ENCODE measurements around the gene VAV3. TPM values are rescaled to one million over a fixed set of nuclear protein-coding genes. Genes with fewer than 3 reads are reported as not detected.

The VAV3 gene
- total RNA-seq, 1 experiment from 2014 or later: not detected

DNA sequence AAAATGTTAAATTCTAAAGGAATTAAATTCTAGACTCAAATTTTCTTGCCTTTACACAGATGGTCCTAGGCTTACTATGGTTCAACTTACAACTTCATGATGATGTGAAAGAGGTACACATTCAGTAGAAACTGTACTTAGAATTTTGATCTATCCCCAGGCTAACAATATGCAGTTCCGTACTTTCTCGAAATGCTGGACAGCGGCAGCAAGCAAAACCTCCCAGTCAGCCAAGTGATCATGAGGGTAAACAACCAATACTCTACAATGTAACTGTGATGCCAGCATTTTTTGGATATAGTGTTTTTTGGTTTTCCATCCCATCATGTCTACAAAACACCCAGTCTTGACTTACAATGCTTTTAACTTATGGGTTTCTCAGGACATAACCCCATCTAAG, 25.7 kb downstream of the VAV3 start:
- Histone ChIP-seq H3K4me1 (replicated peaks) (peaks cover 10% of the 10 kb centered on the region), H3K36me3 (no peaks in the 10 kb centered on the region), H3K27me3 (replicated peaks) (peaks cover 8% of the 10 kb centered on the region), H3K9me3 (replicated peaks) (no peaks in the 10 kb centered on the region), H3K27ac (no peak overlapping the region), H3K4me3 (no peak overlapping the region)
- no peak for DNase-seq (ENCODE audit: low read depth in 1 of 2, low spot score in 2 of 2)

- Histone ChIP-seq H3K27ac (no peak overlapping the region), H3K27me3 (replicated peaks) (peaks cover 8% of the 10 kb centered on the region), H3K4me3 (no peak overlapping the region), H3K9me3 (replicated peaks) (no peaks in the 10 kb centered on the region), H3K4me1 (replicated peaks) (peaks cover 10% of the 10 kb centered on the region), H3K36me3 (no peaks in the 10 kb centered on the region)
- DNase-seq (ENCODE audit: low read depth in 1 of 2, low spot score in 2 of 2): peak; percentile 72 to 74
Observed at GRCh38 chr1:107936498-107937481, 28.2 kb downstream of the VAV3 start.

DNA sequence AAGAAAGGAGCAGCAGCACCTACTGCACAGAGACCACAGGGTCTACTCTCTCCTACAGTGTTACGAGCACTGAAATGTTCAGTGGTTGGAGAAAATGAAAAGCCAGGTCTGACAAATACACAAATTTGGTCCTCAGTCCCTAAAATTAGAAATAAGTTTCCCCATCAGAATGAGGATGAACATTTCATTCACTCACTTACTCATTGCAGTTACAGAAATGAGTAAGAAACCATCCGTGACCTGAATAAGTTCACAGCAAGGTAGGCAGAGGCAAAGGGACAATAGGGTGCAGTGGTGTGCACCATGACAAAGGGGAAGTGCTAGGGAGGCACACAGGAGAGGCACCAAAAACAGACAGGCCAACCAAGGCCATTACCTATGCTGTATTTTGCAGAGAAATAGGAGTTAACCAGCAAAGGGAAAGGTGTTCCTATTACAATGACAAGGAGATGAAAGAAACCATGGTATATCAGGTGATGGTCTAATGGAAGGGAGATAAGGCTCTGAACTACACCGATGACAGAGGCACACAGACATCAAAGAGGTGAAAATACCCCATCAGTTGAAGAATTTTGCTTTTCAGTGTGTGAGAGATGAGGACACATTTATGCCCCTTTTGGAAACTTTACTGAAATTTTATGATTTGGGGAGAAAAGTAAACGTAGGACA, 29.4 kb downstream of the VAV3 start:
- Histone ChIP-seq H3K9me3 (replicated peaks) (no peaks in the 10 kb centered on the region), H3K27me3 (replicated peaks) (peaks cover 5% of the 10 kb centered on the region; the same call in 1 of the 2 replicates), H3K36me3 (no peaks in the 10 kb centered on the region), H3K27ac (no peak overlapping the region), H3K4me1 (replicated peaks) (peaks cover 10% of the 10 kb centered on the region), H3K4me3 (no peak overlapping the region)
- no peak for DNase-seq (ENCODE audit: low read depth in 1 of 2, low spot score in 2 of 2)

DNA sequence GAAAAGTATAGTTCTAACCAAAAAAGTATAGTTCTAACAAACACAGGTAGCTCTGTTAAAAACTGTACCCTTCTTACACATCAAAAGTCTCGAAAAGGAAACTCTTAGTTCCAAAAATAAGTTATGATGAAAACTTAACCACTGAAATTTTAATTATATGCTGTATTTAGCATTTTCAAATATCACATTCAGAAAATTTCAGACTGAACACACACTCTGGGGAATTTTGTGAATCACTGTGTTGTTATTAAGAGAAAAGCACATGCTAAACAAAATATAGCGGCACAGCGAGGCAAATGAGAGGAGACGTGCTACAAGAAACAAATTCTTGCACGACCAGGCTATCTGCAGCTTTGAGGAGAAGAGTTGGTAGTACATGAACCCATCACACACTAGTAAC, 30.4 kb downstream of the VAV3 start:
- Histone ChIP-seq H3K27ac (no peak overlapping the region), H3K36me3 (no peaks in the 10 kb centered on the region), H3K4me3 (no peak overlapping the region), H3K27me3 (replicated peaks) (peaks cover 5% of the 10 kb centered on the region; the same call in 1 of the 2 replicates), H3K4me1 (replicated peaks) (peaks cover 10% of the 10 kb centered on the region), H3K9me3 (replicated peaks) (no peaks in the 10 kb centered on the region)
- no peak for DNase-seq (ENCODE audit: low read depth in 1 of 2, low spot score in 2 of 2)

- Histone ChIP-seq H3K36me3 (no peaks in the 10 kb centered on the region), H3K4me1 (replicated peaks) (peaks cover 10% of the 10 kb centered on the region), H3K4me3 (no peak overlapping the region), H3K9me3 (replicated peaks) (no peaks in the 10 kb centered on the region), H3K27ac (no peak overlapping the region), H3K27me3 (replicated peaks) (peaks cover 5% of the 10 kb centered on the region; the same call in 1 of the 2 replicates)
- DNase-seq (ENCODE audit: low read depth in 1 of 2, low spot score in 2 of 2): no peak
Observed at GRCh38 chr1:107933736-107934135, 31.2 kb downstream of the VAV3 start.

DNA sequence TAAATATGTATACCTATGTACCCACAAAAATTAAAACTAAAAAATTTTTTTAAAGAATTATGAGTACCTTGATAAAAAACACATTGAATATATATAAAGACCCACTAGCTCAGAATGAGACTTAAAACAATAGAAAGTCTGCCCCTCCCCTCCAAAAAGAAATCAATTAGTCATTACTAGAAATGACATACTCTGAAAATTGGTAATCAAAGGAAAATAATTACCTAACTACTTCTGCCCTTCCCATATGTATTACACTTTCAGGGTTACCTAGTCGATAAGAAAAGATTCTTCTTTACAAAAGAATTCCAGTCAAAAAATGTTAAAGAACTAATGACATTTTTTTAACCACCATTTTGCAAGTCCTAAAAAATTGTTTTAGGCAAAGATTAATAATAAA, 34.7 kb downstream of the VAV3 start:
- DNase-seq (ENCODE audit: low read depth in 1 of 2, low spot score in 2 of 2): no peak
- Histone ChIP-seq H3K4me3 (no peak overlapping the region), H3K9me3 (replicated peaks) (no peaks in the 10 kb centered on the region), H3K4me1 (replicated peaks) (no peaks in the 10 kb centered on the region), H3K36me3 (no peaks in the 10 kb centered on the region), H3K27me3 (replicated peaks) (0 out of 2 replicates have a peak, but pooled peaks cover 5% of the 10 kb centered on the region), H3K27ac (no peak overlapping the region)

DNA sequence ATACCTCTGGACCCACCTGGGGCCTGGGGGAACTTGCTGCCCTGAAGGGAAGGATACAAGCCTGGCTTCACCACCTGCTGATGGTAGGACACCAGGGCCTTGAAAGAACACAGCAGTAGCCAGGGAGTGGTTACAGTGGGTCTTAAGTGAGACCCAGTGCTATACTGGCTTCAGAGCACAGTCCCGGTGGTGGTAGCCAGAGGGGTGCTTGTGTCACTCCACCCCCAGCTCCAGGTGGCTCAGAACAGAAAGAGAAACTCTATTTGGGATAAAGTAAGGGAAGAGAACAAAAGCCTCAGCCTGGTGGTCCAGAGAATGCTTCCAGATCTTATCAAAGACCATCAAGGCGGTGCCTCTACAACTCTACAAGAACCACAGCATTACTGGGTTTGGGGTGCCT, 37.2 kb downstream of the VAV3 start:
- Histone ChIP-seq H3K27me3 (replicated peaks) (no peaks in the 10 kb centered on the region), H3K9me3 (replicated peaks) (no peaks in the 10 kb centered on the region), H3K4me1 (replicated peaks) (no peaks in the 10 kb centered on the region), H3K27ac (no peak overlapping the region), H3K4me3 (no peak overlapping the region), H3K36me3 (no peaks in the 10 kb centered on the region)
- no peak for DNase-seq (ENCODE audit: low read depth in 1 of 2, low spot score in 2 of 2)

DNA sequence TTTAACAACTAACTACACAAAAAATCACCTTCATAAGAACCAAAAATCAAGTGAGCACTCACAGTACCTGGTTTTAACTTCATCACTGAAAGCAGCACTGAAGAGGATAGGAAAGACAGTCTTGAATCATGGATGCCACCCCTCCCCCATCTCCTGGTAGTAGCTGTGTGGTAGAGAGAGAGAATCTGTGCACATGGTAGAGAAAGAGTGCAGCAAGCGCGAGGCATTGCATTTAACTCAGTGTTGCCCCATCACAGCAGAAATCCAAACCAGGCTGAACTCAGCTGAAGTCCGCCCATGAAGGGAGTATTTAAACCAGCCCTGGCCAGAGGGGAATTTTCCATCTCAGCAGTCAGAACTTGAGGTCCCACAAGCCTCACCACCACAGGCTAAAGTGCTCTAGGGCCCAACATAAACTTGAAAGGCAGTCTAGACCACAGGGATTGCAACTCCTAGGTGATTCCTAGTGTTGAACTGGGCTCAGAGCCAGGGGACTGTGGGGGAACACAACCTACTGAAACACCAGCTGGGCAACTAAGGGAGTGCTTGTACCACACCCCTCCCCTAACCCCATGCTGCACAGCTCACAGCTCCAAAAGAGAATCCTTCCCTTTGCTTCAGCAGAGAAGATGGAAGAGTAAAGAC, 38.4 kb downstream of the VAV3 start:
- Histone ChIP-seq H3K27me3 (replicated peaks) (no peaks in the 10 kb centered on the region), H3K9me3 (replicated peaks) (no peaks in the 10 kb centered on the region), H3K27ac (no peak overlapping the region), H3K4me3 (no peak overlapping the region), H3K36me3 (no peaks in the 10 kb centered on the region), H3K4me1 (replicated peaks) (no peaks in the 10 kb centered on the region)
- DNase-seq (ENCODE audit: low read depth in 1 of 2, low spot score in 2 of 2): no peak

GRCh38 chr1:107925565-107925964, 39.4 kb downstream of the VAV3 start:
- Histone ChIP-seq H3K9me3 (replicated peaks) (no peaks in the 10 kb centered on the region), H3K4me1 (replicated peaks) (no peaks in the 10 kb centered on the region), H3K27ac (no peak overlapping the region), H3K36me3 (no peaks in the 10 kb centered on the region), H3K4me3 (no peak overlapping the region), H3K27me3 (replicated peaks) (no peaks in the 10 kb centered on the region)
- no peak for DNase-seq (ENCODE audit: low read depth in 1 of 2, low spot score in 2 of 2)

DNA sequence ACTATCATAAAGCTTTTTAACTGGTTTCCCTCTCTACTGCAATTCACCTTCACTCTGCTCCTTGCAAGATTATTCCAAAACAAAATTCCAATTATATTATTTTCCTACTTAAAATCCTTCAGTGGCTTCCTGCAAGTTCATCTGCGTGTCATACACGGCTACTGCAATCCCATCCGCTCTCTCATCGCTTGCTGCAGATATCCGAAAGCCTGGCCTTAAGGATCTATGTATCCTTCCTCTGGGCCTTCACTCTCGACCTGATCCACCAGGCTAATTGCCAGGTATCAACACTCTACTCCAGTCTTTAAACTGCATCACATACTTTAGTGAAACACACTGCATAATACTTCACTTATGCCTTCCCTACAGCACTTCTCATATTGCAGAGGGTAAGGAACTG, 44.0 kb downstream of the VAV3 start:
- H3K4me1 ChIP-seq (replicated peaks): no peaks in the 10 kb centered on the region
- H3K27me3 ChIP-seq (replicated peaks): no peaks in the 10 kb centered on the region
- H3K9me3 ChIP-seq (replicated peaks): no peaks in the 10 kb centered on the region
- no peak for DNase-seq (ENCODE audit: low read depth in 1 of 2, low spot score in 2 of 2)
- H3K36me3 ChIP-seq: no peaks in the 10 kb centered on the region
- no peak overlapping the region for H3K27ac ChIP-seq
- H3K4me3 ChIP-seq: no peak overlapping the region

DNA sequence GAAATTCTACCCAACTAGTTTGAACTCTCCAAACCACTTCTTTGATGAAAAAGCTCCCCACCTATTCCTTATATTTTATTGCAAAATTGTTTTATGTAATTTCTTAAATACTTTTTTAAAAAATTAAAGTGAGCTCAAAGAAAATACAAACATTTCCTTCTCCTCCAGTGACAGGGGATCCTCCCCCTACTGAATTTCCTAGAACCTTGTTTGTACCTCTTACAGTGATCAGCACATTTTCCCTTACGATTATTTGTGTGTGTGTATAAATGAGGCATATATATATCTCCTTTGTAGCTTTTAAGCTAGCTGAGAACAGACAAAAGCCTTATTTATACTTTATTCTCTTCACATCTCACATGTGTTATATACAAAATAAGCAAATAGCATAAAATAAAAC, 44.4 kb downstream of the VAV3 start:
- Histone ChIP-seq H3K36me3 (no peaks in the 10 kb centered on the region), H3K4me3 (no peak overlapping the region), H3K27me3 (replicated peaks) (no peaks in the 10 kb centered on the region), H3K4me1 (replicated peaks) (no peaks in the 10 kb centered on the region), H3K27ac (no peak overlapping the region), H3K9me3 (replicated peaks) (no peaks in the 10 kb centered on the region)
- no peak for DNase-seq (ENCODE audit: low read depth in 1 of 2, low spot score in 2 of 2)

- Histone ChIP-seq H3K9me3 (replicated peaks) (no peaks in the 10 kb centered on the region), H3K4me1 (replicated peaks) (no peaks in the 10 kb centered on the region), H3K36me3 (no peaks in the 10 kb centered on the region), H3K4me3 (no peak overlapping the region), H3K27me3 (replicated peaks) (no peaks in the 10 kb centered on the region), H3K27ac (no peak overlapping the region)
- DNase-seq (ENCODE audit: low read depth in 1 of 2, low spot score in 2 of 2): no peak
Observed at GRCh38 chr1:107919953-107920352, 45.0 kb downstream of the VAV3 start.

GRCh38 chr1:107914119-107914765, 50.7 kb downstream of the VAV3 start:
- Histone ChIP-seq H3K36me3 (no peaks in the 10 kb centered on the region), H3K27ac (no peak overlapping the region), H3K27me3 (replicated peaks) (no peaks in the 10 kb centered on the region; the same call in 1 of the 2 replicates), H3K4me3 (no peak overlapping the region), H3K4me1 (replicated peaks) (no peaks in the 10 kb centered on the region), H3K9me3 (replicated peaks) (no peaks in the 10 kb centered on the region)
- no peak for DNase-seq (ENCODE audit: low read depth in 1 of 2, low spot score in 2 of 2)

Measured in SJSA1 (cell line).